HG03097 (cell line): Measurements from ENCODE around the gene ARHGAP9.
A peak's percentile ranks its signal among the peaks of the same experiment; 100 is the strongest.
"Not testable (repeated sequence)": the region's sequence is repeated elsewhere in the genome, so short reads cannot be mapped to it uniquely, and the experiment has no call there.

ENCODE experiments used
- ATAC-seq: cut with Tn5 transposase; IDR thresholded peaks from one replicate; pipeline ENCODE4 v1.9.1; 2021; ENCODE audit not compliant: unreplicated experiment, low FRiP score

ARHGAP9 gene

DNA sequence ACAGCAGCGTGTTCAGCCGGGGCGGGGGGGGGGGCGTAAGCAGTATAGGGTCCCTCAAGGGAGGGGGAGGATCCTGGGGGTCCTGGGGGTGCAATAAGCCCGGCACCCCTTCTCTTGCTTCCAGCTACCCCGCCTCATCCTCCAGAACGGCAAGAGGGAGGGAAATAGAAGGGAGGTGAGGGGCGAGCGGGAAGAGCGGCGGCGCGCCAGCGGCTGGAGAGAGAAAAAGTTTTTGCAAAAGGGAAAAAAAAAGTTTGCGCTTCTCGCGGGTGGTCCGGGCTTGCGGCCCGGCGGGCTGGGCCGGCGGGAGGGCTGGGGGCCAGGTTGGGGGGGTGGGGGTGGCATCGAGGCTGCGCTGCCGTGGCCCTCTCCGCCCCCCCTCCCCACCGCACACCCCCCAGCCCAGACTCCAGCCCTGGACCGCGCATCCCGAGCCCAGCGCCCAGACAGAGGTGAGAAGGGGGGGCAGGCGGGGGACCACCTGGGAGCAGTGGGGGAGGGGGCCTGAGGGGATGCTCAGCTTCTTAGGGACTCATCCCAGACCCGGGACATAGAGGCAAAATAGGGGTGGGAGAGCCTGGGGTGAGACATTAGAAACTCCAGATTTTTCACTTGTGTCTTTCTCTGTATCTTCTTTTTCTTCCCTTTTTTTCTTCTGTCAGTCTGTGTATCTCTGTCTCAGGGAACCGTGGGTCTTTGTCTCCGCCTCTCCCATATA is 19.8 kb downstream of the ARHGAP9 start, which contains the start of gene GLI1:
Gene GLI1 (plus strand): TSS at position 36 of the 718 bp plus-strand sequence. CDS start 3,907 bp downstream, outside the sequence.
- no peak for ATAC-seq

DNA sequence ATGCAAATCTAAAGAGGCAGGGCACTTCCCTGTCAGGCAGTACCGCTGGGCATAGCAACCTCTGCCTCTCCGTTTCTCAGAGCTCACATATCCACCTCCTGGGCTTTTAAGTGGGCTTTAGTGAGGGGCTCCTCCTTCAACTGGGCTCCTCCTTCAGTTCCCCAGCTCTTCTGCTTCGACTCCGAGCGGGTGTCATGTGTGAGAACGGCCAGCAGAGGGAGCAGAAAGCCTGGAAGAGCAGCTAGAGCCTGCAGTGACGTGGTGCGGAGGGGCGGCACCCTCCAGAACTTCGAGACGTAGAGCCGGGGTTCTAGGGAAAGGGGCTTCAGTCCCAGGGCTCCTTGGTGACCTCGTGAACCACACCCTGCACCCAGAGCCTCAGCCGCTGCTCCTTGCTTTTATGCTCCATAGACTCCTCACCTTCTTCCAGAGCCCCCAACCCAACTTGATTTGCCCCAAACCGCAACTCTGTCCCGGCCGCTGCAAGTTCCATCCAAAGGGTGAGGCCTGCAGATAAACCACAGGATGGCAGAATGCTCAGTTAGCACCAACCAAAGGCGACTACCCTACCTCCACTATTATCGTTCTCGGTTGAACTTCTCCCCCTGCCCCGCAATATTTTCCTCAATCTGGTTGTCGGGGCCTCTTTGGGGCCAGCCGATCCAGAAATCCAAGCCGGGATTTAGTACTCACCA is 20.5 kb downstream of the ARHGAP9 start:
- ATAC-seq = peak; percentile 37

DNA sequence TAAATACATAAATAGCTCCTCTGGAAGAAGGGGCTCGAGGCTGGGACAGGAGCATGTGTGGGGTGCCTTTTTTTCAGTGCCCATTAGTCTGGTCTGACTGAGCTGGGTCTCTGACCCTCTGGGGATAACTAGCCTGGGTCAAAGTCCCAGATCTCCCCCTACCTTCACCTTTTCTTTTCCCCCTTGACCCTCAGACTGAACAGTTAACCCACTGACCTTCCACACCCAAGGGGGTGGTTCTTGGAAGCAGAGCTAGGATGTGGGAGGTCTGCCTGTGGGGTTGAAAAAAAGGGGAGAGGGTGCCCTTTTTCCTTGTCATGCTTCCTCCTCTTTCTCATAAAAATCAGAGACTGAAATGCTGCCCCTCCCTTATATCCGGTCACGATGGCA is 21.0 kb downstream of the ARHGAP9 start:
- ATAC-seq = no peak

DNA sequence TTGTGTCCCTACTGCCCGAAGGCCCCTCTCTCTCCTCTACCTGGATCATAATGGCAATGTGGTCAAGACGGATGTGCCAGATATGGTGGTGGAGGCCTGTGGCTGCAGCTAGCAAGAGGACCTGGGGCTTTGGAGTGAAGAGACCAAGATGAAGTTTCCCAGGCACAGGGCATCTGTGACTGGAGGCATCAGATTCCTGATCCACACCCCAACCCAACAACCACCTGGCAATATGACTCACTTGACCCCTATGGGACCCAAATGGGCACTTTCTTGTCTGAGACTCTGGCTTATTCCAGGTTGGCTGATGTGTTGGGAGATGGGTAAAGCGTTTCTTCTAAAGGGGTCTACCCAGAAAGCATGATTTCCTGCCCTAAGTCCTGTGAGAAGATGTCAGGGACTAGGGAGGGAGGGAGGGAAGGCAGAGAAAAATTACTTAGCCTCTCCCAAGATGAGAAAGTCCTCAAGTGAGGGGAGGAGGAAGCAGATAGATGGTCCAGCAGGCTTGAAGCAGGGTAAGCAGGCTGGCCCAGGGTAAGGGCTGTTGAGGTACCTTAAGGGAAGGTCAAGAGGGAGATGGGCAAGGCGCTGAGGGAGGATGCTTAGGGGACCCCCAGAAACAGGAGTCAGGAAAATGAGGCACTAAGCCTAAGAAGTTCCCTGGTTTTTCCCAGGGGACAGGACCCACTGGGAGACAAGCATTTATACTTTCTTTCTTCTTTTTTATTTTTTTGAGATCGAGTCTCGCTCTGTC is 22.8 kb downstream of the ARHGAP9 start:
- ATAC-seq = no peak

DNA sequence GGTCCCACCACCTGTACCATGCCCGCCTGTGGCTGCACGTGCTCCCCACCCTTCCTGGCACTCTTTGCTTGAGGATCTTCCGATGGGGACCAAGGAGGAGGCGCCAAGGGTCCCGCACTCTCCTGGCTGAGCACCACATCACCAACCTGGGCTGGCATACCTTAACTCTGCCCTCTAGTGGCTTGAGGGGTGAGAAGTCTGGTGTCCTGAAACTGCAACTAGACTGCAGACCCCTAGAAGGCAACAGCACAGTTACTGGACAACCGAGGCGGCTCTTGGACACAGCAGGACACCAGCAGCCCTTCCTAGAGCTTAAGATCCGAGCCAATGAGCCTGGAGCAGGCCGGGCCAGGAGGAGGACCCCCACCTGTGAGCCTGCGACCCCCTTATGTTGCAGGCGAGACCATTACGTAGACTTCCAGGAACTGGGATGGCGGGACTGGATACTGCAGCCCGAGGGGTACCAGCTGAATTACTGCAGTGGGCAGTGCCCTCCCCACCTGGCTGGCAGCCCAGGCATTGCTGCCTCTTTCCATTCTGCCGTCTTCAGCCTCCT is 23.4 kb downstream of the ARHGAP9 start:
- no peak for ATAC-seq

DNA sequence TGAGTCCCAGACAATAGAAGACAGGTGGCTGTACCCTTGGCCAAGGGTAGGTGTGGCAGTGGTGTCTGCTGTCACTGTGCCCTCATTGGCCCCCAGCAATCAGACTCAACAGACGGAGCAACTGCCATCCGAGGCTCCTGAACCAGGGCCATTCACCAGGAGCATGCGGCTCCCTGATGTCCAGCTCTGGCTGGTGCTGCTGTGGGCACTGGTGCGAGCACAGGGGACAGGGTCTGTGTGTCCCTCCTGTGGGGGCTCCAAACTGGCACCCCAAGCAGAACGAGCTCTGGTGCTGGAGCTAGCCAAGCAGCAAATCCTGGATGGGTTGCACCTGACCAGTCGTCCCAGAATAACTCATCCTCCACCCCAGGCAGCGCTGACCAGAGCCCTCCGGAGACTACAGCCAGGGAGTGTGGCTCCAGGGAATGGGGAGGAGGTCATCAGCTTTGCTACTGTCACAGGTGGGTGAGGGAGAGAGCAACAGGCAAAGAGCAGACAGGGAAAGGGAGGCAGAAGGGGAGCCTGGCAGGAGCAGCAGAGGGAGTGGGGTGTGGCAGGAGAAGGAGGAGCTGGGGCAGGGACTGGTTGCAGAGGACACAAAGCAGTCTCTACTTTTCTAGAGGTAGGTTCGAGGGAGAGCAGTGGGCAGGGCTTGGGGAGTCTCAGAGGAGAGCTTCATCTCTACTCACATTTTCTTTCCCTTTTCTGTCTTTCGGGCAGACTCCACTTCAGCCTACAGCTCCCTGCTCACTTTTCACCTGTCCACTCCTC is 24.1 kb downstream of the ARHGAP9 start:
- no peak for ATAC-seq

DNA sequence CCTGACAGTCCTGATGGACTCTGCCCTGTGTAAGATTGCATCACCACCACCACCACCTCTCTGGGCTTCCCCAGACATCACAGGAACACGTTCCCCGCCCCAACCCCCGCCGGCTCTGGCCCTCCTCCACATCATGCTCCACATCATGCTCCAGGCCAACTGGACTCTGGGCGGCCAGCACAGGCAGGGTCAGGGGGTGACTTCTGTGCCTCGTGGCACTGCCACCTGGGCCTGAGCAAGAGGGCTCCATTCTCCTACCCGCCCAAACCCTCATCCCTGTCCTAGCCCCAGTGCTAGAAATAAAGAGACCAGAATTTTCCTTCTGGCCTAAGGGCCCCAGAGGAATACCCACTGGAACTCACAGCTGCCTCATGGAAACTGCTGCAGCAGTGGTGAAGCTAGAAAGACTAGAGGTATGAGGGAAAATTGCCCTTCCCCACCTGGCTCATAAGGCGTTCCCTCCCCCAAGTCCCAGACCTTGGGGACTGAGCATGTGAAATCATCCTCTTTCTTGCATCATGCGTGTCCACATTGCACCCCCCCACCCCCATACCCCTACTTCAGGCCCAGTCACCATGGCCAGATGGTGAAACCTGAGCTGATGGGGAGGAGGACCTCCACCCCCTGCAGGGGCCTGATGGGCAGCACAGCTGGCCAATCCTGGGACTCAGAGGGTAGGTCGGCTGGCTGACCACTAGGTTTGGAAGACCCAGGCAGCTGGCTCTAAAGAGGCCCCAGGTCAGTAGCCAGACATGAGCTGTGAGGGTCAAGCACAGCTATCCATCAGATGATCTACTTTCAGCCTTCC is 24.9 kb downstream of the ARHGAP9 start, which contains the start of gene INHBE:
Gene INHBE (plus strand): TSS at position 742 of the 808 bp plus-strand sequence. CDS start 230 bp downstream, outside the sequence.
- no peak for ATAC-seq

DNA sequence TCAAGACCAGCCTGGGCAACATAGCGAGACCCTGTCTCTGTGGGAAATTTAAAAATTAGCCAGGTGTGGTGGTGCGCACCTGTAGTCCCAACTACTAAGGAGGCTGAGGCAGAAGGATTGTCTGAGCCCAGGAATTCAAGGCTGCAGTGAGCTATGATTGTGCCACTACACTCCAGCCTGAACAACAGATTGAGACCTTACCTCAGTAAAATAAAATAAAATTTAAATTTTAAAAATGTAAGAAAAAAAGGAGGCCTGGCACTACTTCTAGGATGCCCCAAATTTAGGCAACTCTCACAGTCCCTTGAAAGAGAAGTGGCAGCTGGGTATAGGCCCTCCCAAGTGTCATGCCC is 25.5 kb downstream of the ARHGAP9 start:
- ATAC-seq = no peak

DNA sequence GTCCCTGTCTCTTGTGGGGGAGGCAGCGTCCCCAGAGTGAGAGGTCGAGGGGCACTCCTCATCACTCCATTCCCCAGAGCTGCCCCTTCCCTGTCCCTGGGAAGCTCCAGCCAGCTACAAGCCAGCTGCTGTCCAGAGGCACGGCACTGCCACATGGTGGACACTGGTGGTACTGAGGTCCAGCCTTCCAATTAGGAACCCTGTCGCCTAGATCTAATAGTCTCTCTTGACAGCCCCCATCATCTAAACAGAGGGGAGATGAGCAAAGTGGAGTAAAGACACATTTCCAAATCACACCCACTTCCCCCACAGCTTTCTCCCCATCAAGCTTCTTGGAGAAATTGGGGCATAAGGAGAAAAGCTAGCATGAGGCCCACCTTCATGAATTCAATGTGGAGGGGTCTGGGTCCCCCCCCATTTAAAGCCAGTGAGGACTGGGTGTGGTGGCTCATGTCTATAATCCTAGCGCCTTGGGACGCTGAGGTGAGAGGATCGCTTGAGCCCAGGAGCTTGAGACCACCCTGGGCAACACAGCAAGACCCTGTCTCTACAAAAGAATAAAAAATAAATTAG is 26.6 kb downstream of the ARHGAP9 start:
- no peak for ATAC-seq

DNA sequence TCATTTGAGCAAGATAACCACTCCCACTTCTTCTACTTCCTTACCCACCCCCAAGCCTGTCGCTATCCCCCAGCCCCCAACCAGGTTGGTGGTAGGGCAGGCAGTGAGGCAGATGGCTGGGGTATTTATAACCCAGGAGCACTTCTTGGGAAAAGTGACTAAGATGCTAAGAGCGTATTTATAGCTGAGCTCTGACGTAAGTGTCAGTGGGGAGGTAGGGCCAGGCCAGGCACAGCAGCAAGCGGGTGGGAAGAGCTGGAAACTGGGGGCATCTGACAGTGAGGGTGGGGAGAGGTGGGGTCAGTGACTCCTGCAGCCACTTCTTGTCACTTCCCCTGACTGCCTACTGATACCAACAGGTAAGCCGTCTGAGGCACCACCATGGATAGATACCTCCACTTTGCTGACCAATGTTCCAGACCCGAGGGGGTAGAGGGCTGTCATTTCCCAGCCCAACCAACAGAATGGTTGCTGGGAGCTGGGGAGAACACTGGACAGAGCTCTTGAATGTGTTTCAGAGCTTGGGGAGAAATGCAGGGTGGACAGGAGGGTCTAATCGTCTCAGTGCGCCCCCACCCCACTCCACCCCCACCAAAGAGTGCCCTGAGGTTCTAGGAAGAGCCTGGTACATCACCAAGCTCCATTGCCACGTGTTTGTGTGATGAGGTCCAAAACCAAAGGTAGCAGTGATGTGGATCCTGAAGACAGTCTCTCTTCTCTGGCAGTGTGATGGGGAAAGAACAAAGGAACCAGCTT is 27.3 kb downstream of the ARHGAP9 start:
- no peak for ATAC-seq

DNA sequence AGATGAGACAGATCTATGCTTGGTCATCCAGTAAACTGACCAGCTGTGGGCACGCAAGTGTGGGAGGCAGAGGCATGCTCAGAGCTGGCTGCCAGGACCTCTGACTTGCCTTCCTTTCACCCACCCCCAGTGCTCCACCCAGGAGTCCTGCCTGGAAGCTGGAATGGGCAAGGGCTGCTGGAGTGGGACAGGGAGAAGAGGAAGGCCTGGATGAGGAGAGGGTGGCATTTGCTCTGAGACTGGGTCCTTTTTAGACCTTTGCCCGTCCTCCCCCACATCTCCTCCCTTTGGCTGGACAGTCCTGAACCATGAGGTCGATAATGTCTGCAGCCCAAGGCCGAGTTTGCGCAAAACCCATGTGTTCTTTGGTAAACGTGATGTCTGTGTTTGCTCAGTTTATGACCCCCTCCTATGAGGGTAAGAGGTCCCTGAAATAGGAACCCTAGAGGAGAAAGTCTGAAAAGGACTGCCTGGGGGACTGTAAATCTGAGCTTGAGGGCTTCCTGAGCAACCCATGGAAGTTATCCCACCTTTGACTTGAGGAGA is 28.4 kb downstream of the ARHGAP9 start:
- no peak for ATAC-seq

DNA sequence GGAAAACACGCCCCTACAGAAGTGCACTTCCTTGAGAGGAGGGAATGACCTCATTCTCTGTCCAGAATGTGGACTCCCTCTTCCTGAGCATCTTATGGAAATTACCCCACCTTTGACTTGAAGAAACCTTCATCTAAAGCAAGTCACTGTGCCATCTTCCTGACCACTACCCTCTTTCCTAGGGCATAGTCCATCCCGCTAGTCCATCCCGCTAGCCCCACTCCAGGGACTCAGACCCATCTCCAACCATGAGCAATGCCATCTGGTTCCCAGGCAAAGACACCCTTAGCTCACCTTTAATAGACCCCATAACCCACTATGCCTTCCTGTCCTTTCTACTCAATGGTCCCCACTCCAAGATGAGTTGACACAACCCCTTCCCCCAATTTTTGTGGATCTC is 29.6 kb downstream of the ARHGAP9 start:
- no peak for ATAC-seq

DNA sequence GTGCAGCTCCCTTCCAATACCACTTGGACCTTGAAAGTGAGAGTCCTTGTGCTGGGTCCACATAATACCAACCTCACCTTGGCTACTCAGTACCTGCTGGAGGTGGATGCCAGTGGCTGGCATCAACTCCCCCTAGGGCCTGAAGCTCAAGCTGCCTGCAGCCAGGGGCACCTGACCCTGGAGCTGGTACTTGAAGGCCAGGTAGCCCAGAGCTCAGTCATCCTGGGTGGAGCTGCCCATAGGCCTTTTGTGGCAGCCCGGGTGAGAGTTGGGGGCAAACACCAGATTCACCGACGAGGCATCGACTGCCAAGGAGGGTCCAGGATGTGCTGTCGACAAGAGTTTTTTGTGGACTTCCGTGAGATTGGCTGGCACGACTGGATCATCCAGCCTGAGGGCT is 30.3 kb downstream of the ARHGAP9 start:
- no peak for ATAC-seq

DNA sequence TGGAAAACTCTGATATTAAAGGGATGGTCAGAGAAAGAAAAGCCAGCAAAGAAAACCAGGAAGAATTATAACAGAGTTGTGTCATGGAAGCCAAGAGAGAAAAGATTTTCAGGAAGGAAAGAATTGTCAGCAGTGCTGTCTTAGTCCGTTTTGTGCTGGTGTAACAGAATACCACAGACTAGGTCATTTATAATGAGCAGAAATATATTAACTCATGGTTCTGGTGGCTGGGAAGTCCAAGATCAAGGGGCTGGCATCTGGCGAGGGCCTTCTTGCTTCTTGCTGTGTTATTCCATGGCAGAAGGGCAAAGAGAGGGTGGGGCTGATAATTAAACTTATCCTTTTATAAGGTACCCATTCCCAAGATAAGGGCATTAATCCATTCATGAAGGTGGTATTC is 31.0 kb downstream of the ARHGAP9 start:
- no peak for ATAC-seq

DNA sequence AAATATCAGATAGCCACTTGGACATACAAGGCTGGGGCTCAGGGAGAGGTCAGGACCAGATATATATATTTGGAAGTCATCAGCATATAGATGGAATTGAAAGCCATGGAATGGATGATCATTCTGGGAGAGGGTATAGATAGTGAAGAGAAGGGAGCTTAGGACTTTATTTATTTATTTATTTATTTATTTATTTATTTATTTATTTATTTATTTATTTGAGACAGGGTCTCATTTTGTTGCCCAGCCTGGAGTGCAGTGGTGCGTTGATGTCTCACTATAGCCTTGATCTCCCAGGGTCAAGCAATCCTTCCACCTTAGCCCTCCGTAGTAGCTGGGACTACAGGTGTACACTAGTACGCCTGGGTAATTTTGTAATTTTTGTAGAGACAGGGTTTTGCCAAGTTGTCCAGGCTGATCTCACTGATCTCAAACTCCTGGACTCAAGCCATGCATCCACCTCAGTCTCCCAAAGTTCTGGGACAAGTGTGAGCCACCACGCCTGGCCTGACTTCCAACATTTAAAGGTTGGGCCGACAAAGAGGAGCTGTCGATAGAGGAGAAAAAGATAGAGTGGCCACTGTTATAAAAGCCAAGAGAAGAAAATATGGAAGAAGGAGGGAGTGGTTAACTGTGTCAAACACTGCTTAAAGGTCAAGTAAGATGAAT is 33.2 kb downstream of the ARHGAP9 start:
- ATAC-seq = no peak

DNA sequence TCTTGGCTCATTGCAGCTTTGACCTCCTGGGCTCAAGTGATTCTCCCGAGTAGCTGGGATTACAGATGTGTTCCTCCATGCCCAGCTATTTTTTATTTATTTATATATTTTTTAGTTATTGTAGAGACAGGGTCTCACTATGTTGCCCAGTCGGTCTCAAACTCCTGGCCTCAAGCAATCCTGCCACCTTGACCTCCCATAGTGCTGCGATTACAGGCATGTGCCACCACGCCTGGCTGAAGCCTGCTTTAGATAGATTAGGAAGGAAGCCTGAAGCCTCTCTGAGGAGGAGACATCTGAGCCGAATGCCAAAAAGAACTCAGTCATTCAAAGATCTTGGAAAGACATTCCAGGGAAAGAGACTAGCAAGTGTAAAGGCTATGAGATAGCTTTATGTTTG is 34.9 kb downstream of the ARHGAP9 start:
- ATAC-seq = no peak

DNA sequence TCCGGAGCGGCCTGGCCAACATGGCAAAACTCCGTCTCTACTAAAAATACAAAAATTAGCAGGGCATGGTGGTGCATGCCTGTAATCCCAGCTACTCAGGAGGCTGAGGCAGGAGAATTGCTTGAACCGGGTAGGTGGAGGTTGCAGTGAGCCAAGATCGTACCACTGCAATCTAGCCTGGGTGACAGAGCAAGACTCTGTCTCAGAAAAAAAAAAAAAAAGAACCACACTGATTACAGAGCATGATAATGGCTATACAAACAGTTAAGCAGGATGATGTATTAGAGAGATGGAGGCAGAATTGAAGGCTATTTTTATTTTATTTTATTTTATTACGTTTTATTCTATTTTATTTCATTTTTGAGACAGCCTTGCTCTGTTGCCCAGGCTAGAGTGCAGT is 35.3 kb downstream of the ARHGAP9 start:
- ATAC-seq = not testable (repeated sequence)
